Epithelial cell of esophagus (primary cell): ENCODE data around the gene TBC1D14.
A peak's percentile ranks its signal among the peaks of the same experiment; 100 is the strongest.

Experiments used
- DNase-seq: peaks from one replicate; pipeline ENCODE4 v3.0.0; 2010; ENCODE audit warnings: low read depth
- H3K4me3 ChIP-seq: 2 replicates; pipeline ENCODE4 v1.5.1; 2011; ENCODE audit warnings: mild to moderate bottlenecking, low read length, control low read depth
- CTCF ChIP-seq: IDR thresholded peaks from 2 replicates; pipeline ENCODE4 v1.5.1; 2011; ENCODE audit warnings: low read depth, mild to moderate bottlenecking, low read length, control low read depth, inconsistent platforms; ENCODE audit not compliant: insufficient read depth; ENCODE audit errors: missing control alignments

Gene TBC1D14

DNA sequence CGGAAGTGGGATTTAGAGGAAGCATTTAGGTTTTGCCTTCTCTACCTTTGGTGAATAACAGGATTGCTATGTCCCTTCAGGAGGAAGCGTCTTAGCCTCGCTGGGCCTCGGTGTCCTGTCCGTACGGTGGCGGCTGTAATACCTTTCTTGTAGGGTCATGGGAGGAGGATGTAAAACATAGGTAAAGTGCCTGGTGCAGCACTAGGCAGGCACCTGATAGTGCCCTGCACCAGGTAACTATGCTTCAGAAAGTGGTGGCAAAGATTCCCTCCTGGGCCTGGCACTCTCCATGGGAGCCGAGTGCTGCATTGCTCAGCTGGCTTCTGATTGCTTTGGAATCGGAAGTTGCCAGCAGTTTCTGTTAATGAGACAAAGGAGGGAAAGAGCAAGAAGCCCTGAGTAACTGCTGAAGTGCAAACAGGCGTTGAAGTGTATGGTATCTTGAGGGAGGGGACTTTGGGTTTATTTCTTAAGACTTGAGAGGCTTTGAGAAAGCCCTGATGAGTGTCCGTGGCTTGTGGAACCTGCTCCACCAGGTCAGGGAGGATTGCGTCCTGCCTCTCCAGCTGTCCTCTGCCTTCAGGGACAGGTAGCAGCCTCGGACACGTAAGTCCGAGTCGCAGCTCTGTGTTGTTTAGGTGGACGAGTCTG is 45.8 kb downstream of the TBC1D14 start:
- peak overlapping the region; percentile 31 for H3K4me3 ChIP-seq
- no peak for TF ChIP-seq CTCF
- DNase-seq: peak; percentile 96

DNA sequence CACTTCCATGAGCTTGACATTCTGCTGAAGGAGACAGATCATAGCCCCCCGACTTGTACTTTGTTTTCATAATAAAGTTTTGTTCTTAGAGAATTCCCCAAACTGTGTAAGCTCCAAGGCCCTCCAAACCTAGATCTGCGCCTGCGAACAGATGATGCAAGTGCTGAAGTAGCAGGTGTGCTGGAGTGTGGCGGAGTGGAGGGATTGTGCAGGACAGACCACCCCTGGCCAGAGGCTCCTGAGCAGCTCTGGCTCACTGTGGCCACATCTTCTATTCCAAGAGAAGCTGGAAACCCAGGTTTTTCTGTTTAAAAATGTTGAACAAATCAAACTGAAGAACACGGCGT is 46.4 kb downstream of the TBC1D14 start:
- no peak overlapping the region for H3K4me3 ChIP-seq
- DNase-seq: no peak
- TF ChIP-seq CTCF: no peak

DNA sequence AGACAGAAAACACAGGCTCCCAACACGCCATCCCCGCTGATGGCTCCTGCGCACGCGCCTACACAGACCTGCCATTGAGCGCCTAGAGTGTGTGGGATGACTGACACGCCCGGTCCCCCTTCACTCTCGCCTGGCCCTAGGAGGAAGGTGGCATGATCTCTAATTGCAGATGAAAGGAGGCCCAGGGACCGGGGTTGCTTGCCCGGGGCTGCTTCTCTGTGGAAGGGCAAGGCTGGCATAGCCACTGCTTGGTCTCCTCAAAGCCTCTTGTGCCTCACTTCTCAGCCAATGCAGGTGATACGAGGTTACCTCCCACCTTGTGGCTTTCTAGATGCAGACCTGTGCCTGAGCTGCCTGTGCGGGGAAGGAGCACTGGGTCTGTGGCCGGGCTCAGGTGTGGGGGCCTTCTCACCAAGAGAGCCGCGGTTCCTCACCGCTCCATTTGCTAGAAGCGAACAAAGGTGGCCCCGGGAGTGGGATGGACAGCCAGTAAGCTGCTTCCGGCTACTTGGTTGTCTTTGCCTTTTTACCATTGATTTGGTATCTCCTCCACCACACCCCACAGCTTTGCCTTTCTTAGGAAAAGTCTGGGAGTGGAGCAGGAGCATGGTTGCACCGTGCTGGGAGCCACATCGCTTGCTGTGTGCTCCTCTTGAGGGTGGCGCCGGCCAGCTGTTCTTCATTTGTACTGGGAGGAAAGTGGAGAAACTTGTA is 47.0 kb downstream of the TBC1D14 start:
- no peak for DNase-seq
- no peak overlapping the region for H3K4me3 ChIP-seq

GRCh38 chr4:6957148-6957520 is 47.5 kb downstream of the TBC1D14 start:
- no peak for DNase-seq
- no peak for TF ChIP-seq CTCF
- H3K4me3 ChIP-seq: no peak overlapping the region

More for the DNA sequence above, 47.0 kb downstream of the TBC1D14 start:
- TF ChIP-seq CTCF: no peak

DNA sequence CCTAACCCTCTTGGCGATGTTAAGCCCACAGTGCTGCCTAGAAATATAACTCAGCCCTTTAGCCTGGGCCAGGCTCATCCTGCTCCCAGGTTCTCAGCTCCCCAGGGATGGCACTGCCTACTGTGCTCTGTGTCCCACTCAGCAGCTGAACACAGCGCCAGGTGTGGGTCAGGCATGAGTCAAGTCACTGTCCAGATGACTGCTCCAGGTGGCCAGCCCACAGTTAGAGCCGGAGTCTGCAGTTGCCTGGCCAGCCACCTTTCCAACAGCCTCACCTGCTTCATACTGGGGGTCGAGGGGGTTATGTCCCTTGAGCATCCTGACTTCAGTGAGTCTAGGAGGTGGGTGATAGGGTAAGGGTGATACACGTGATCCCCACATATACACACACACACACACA is 48.4 kb downstream of the TBC1D14 start:
- TF ChIP-seq CTCF: no peak
- no peak for DNase-seq
- H3K4me3 ChIP-seq: no peak overlapping the region

- DNase-seq: no peak
- no peak overlapping the region for H3K4me3 ChIP-seq
- no peak for TF ChIP-seq CTCF
These were observed 49.6 kb downstream of the TBC1D14 start for GRCh38 chr4:6959261-6959660.

- no peak overlapping the region for H3K4me3 ChIP-seq
- no peak for TF ChIP-seq CTCF
- no peak for DNase-seq
These were observed 50.5 kb downstream of the TBC1D14 start for GRCh38 chr4:6960154-6960553.
